ENCODE results near the gene WLS. TPM values are rescaled to one million over a fixed set of nuclear protein-coding genes. Genes with fewer than 3 reads are reported as not detected.

Gene WLS
- total RNA-seq, 2 experiments from 2014 or later = not detected

DNA sequence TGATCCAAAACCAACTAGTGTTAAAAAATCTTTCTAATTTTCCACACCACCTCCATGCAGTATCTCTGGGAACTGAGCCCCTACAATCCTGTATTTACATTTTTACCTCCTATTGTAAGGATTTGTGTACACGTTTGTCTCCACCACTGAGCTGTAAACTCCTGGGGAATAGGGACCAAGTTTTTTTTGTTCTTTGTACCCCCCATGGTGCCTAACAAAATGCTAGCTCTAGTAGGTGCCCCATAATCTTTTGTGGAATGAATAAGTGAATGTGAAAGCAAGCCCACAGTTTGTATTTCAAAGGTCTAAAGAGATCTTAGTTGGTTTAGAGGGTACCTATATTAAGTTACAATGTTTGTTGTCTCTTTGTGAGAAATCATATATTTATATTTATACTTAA is 879 bp upstream of the WLS start:
- Mint-ChIP-seq H3K36me3 (no peaks in the 10 kb centered on the region), H3K4me1 (peaks cover 15% of the 10 kb centered on the region), H3K9me3 (peaks cover 3% of the 10 kb centered on the region), H3K27me3 (peaks cover 66% of the 10 kb centered on the region), H3K4me3 (no peak overlapping the region), H3K27ac (no peak overlapping the region)
- DNase-seq = no peak

DNA sequence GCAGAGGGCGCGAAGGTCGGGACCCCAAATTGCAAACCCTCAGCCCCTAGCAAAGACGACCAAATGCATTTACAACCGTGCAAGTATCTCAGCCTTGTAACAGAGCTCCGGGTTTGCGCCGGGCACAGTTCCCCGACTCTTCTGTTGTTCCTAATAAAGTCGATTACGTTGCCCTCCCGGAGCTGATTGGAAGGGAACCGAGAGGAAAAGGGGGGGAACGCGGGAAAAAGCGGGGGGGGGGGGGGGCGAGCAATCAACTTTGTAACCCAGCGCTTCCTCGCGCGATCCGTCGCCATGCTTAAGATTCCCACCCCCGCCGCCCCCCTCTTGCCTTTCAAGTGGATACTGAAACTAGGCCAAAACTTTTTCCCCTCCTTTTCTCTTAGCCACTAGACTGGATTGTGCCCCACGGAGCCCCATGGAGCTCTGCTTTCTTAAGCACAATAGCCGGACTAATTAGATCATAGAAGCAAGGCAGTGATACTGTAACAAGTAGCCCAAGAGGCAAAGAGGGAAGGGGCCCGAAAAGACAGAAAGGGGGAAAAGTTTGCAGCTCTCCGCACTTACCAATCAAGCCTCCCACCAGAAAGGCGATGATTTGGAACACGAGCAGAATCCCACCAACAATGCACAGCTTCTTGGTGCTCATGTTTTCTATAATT is 565 bp downstream of the WLS start:
- no peaks in the 10 kb centered on the region for H3K36me3 Mint-ChIP-seq
- H3K4me1 Mint-ChIP-seq = peaks cover 15% of the 10 kb centered on the region
- DNase-seq = no peak
- no peak overlapping the region for H3K27ac Mint-ChIP-seq
- H3K4me3 Mint-ChIP-seq = peak overlapping the region; percentile 29
- H3K27me3 Mint-ChIP-seq = peaks cover 69% of the 10 kb centered on the region
- H3K9me3 Mint-ChIP-seq = peaks cover 3% of the 10 kb centered on the region

DNA sequence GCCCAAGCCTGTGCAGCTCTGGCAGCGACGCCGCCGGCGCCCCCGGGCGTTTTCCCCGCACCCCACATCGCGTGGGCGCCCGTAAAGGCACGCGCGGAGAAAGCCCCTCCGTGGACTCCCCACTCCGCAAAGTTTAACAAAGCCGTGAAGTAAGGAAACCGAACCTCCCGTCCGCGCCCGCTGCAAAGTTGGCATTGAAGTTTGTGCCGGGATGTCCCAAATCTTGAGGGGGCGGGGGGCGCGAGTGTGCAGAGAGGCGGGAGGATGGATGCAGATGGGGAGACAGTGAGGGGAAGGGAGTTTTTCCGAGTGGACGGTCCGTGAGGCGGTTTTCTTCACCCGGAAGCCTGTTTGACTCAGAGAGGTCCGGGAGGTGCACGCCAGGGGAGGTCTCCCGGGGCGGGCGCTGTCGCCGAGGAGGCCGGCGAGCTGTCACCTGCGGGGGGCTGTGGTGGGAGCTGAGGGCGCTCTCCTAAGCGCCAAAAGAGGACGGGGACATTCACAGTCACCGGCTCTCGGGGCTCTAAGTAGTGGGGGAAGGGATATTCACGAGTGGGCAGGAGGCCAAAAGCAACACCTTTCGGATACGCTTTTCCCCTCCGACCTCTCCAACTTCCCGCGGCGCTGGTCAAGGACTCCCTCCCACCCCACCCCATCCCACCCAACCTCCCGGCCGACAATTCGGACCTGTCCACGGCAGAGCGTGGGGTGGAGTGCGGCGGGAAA is 1.3 kb downstream of the WLS start:
- Mint-ChIP-seq H3K36me3 (no peaks in the 10 kb centered on the region), H3K27ac (no peak overlapping the region), H3K4me1 (peaks cover 15% of the 10 kb centered on the region), H3K27me3 (peaks cover 72% of the 10 kb centered on the region), H3K9me3 (peaks cover 3% of the 10 kb centered on the region), H3K4me3 (no peak overlapping the region)
- DNase-seq = no peak

DNA sequence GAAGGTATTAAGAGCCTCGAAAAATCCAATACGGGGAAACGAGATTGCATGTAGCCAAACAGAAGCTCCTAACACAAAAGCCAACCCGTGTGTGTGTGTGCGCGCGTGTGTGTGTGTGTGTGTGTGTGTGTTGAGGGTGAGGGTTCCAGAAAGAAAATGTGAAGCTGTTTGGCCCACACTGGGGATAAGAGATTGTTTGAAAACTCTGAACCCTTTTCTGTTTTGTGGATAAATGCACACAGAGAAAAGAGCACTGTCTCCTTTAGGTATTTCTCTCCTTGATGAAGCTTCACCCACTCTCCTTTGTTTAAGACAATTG is 1.9 kb downstream of the WLS start:
- peaks cover 3% of the 10 kb centered on the region for H3K9me3 Mint-ChIP-seq
- peaks cover 15% of the 10 kb centered on the region for H3K4me1 Mint-ChIP-seq
- H3K27me3 Mint-ChIP-seq = peaks cover 72% of the 10 kb centered on the region
- H3K4me3 Mint-ChIP-seq = no peak overlapping the region
- H3K27ac Mint-ChIP-seq = no peak overlapping the region
- no peak for DNase-seq
- H3K36me3 Mint-ChIP-seq = no peaks in the 10 kb centered on the region

DNA sequence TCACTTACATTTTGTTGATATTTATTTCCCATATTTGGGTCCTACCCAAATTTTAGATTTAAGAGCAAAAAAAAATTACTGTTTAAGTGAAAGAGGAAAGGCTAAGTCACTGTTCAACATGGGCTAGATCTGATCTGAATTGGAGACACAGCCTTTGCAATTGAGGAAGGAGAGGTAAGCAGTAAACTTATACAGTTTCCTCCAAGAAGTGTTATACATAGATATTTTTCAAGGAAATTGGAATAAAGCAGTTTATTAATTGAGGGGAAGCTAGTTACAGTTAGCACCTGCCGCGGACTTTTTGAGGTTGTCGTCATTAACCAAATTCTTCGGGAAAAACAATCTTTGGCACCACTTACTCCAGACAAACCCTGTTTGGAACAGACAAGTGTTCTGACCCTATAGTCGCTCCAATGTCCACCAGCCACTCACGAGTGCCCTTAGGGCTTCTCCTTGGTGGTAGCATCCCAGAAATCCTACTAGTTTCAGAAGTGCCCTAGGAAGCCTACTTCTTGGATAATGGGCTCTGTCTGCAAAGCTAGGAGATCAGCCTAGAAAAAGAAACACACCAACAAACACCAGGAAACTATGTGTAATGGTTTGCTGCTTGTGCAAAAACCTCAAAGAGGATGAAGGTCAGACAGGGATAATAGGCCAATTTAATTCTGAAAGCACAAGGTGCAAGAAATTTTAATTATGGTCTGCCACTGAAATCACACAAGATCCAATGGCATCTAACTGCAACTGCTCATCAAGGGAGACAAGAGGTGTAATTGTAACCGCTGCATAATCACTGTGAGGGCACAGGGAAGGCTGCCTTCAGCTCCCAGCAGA is 2.5 kb downstream of the WLS start:
- H3K36me3 Mint-ChIP-seq = no peaks in the 10 kb centered on the region
- no peak for DNase-seq
- H3K27ac Mint-ChIP-seq = no peak overlapping the region
- H3K9me3 Mint-ChIP-seq = peaks cover 3% of the 10 kb centered on the region
- no peak overlapping the region for H3K4me3 Mint-ChIP-seq
- H3K4me1 Mint-ChIP-seq = peaks cover 15% of the 10 kb centered on the region
- H3K27me3 Mint-ChIP-seq = peaks cover 69% of the 10 kb centered on the region

DNA sequence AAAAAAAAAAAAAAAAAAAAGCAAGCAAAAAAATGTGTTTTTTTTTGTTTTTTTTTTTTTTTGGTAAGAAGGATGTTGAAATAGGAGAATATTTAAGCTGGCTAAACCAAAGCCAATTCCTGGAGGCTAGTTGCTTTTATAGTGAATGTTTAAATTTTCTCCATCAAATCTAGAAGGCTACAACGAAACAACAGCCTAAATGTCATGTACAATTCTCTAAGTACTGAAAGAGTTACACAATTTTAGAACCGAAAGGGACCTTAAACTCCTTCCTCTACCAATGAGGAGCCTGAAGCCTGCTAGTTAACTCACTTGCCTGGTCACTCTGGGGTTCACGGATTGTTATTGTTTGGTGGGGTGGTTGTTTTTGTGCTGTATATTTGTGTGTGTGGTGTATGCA is 3.5 kb downstream of the WLS start:
- no peak for DNase-seq
- Mint-ChIP-seq H3K27ac (no peak overlapping the region), H3K9me3 (peaks cover 2% of the 10 kb centered on the region), H3K27me3 (peaks cover 59% of the 10 kb centered on the region), H3K4me1 (peaks cover 15% of the 10 kb centered on the region), H3K4me3 (no peak overlapping the region), H3K36me3 (no peaks in the 10 kb centered on the region)

DNA sequence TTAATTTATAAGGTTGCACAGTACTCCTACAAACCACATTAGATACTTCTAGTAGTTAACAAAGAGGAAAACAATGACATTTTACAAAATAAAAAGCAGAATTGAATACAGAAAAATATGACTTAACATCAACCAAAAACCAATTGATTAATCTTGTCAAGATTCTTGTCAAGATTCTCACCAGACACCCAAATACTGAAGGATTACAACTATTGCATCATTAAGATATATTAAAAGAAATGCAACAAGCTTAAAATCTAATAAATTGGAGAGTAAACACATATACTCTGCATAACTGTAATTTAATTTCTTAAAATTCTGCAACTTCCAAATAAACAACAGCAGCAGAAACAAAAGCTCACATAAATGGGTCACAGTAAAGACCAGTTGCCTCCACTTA is 4.7 kb downstream of the WLS start:
- no peak for DNase-seq
- H3K4me3 Mint-ChIP-seq = no peak overlapping the region
- H3K9me3 Mint-ChIP-seq = no peaks in the 10 kb centered on the region
- no peaks in the 10 kb centered on the region for H3K36me3 Mint-ChIP-seq
- peaks cover 47% of the 10 kb centered on the region for H3K27me3 Mint-ChIP-seq
- H3K27ac Mint-ChIP-seq = no peak overlapping the region
- peaks cover 10% of the 10 kb centered on the region for H3K4me1 Mint-ChIP-seq

DNA sequence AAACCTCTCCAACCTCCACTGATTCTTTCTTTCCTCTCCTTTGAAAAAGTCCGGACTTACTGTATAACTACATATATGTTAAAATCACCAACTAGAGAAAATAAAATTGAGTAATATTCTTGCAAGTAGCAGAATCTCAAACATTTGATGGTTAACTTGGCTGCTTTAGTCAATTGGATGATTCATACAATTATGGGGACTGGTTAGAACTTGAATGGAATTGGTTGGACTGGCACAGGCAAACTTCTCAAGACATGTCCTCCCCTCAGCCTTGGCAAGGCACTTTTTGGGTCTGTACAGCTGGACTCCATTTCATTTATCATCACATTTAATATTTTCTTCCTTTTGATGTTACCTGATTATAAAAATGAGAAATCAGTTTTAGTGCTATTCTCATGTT is 6.5 kb downstream of the WLS start:
- DNase-seq = no peak
- Mint-ChIP-seq H3K4me3 (no peak overlapping the region), H3K9me3 (no peaks in the 10 kb centered on the region), H3K27ac (no peak overlapping the region), H3K27me3 (peaks cover 31% of the 10 kb centered on the region), H3K36me3 (no peaks in the 10 kb centered on the region), H3K4me1 (peaks cover 2% of the 10 kb centered on the region)

DNA sequence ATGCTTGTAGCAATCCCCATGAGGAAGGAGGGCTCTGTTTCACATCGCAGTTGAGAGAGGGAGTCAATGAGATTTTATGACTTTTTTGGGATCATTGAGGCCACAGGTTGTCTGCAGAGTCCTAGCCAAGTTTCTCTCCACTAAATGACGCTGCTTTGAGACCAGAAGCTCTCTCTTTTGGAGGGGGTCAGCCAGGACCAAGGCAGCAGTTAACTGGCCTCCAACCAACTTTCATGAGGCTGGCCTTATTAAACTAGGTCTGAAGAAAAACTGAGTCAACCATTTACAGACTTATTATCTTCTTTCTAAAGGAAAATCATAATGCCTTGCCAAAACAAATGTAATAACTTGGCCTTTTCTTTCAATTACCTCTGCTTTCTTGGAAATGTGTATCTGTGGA is 8.6 kb downstream of the WLS start:
- Mint-ChIP-seq H3K4me3 (no peak overlapping the region), H3K36me3 (no peaks in the 10 kb centered on the region), H3K9me3 (no peaks in the 10 kb centered on the region), H3K27me3 (peaks cover 12% of the 10 kb centered on the region), H3K27ac (no peak overlapping the region), H3K4me1 (no peaks in the 10 kb centered on the region)
- DNase-seq = no peak

DNA sequence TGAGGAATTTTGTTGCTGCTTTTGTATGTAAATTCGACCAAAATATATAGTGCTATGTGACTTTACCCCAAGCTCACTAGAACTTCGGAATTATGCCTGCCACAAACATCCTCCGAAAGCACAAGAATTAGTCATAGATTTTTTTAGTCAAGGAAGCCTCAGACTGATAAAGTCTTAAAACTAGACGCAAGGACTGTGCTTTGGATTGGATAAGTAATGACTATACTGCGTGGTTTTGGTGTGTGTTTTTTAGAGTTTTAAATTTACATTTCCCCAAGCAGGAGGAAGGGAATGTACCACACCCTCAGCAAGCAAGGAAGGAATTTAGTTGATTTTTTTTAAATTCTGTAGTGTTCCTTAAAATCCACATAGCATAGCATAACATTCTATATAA is 10.3 kb downstream of the WLS start:
- H3K4me1 Mint-ChIP-seq = no peaks in the 10 kb centered on the region
- H3K9me3 Mint-ChIP-seq = no peaks in the 10 kb centered on the region
- no peak overlapping the region for H3K4me3 Mint-ChIP-seq
- peaks cover 6% of the 10 kb centered on the region for H3K27me3 Mint-ChIP-seq
- no peak for DNase-seq
- no peak overlapping the region for H3K27ac Mint-ChIP-seq
- no peaks in the 10 kb centered on the region for H3K36me3 Mint-ChIP-seq

DNA sequence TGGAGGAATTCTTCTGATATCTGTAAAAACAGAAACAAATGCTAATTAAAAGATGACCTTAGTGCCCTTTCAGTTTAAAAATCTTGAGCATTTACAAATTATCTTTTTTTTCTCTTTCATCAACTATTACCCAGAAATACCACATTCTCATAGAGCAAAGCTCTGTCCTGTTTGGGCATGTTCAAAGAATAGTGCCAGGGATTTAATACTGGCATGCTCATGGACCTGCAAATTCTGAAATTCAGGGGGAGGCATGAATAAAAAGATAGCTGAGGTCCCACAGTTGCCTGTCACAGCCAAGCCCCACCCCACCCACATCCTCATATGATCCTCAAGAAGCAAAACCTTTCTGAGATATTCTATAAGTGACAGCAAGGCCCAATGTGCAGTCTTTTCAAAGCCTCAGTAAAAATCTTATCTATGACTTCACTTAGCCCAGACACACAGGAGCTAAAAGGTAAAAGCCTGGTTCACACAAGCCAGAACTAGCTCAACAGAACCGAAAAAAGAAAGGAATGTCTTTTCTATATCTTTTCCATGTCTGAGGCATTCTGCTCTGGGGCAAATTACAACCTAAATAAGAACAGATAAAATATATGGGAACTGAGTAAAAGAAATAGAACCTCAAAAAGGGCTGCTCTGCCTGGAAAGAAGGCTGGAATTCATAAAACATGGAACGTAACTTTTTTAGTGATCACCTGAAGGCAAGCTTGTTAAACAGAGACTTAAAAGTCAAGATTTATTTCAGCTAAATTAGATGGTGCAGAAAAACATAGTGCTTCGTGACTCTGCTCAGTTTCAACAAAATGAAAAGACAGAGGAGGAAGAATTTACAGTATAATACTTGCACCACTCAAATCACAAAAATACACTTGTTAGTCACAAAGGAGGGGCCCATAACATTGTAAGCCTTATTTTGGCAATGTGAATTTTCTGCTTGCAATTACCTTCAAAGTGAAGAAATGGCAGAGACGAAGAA is 11.0 kb downstream of the WLS start:
- Mint-ChIP-seq H3K4me3 (no peak overlapping the region), H3K27ac (no peak overlapping the region), H3K36me3 (no peaks in the 10 kb centered on the region), H3K9me3 (no peaks in the 10 kb centered on the region), H3K27me3 (no peaks in the 10 kb centered on the region), H3K4me1 (no peaks in the 10 kb centered on the region)
- DNase-seq = no peak

DNA sequence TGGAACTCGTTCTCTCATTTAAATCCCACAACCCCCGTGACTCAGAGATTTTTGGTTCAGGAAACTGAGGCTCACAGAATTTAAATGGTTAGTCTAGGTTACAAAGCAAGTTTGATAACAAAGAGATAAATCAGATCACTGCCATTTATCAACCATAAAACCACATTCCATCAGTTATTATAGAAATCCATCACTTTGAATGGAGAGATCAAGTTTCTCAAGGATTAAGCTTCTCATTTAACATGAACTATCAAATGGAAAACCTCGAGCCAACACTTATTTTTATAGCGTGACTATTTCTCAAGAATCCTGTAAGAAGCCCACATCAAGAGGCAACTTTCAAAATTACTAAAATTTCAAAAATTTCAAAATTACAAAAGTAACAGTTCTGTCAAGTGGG is 11.9 kb downstream of the WLS start:
- H3K4me1 Mint-ChIP-seq = no peaks in the 10 kb centered on the region
- H3K27me3 Mint-ChIP-seq = no peaks in the 10 kb centered on the region
- no peaks in the 10 kb centered on the region for H3K9me3 Mint-ChIP-seq

DNA sequence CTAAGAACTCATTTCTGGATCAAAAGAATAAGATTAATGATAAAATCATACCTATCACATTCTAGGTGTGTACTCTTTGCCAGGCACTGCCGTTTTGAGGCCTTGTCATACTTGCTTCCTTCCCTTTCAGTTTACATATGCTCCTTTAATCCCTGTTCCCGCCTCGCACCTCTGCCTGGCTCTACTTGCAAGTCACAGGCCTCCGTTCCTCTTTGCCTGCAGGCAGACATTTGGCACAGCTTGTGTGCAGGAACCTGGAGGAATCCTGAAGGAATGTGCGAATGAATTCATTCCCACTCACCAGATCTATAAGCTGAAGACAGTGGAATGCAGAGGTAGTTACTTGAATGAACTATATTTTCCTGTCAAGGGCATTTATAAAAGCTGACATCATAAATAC is 13.8 kb downstream of the WLS start:
- Mint-ChIP-seq H3K4me3 (no peak overlapping the region), H3K9me3 (no peaks in the 10 kb centered on the region), H3K27ac (no peak overlapping the region), H3K27me3 (no peaks in the 10 kb centered on the region), H3K36me3 (no peaks in the 10 kb centered on the region), H3K4me1 (no peaks in the 10 kb centered on the region)
- DNase-seq = no peak

More for the DNA sequence above, 11.9 kb downstream of the WLS start:
- Mint-ChIP-seq H3K27ac (no peak overlapping the region), H3K4me3 (no peak overlapping the region), H3K36me3 (no peaks in the 10 kb centered on the region)
- no peak for DNase-seq

DNA sequence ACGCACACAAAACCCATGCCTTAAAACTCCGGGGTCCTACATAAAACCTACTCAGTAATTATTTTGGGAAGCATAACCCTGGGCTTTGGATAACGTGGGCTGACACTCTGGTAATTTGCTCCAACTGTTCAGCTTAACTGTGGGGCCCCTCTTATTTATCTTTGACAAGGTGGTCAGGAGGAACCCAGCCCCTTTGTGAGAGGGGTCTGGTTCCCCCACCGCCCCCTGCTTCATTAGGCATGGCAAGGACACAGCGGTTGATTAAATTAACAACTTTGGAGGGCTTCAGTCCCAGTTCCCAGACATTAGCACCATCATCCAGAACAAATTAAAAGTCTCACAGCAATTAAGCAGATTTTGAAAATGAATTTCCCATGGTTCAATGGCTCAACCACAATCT is 14.7 kb downstream of the WLS start:
- DNase-seq = no peak
- Mint-ChIP-seq H3K9me3 (no peaks in the 10 kb centered on the region), H3K27ac (no peak overlapping the region), H3K36me3 (no peaks in the 10 kb centered on the region), H3K4me3 (no peak overlapping the region), H3K4me1 (no peaks in the 10 kb centered on the region), H3K27me3 (no peaks in the 10 kb centered on the region)

Measured in activated naive CD8-positive, alpha-beta T cell treated with anti-CD3 and anti-CD28 coated beads for 36 hours (primary cell).